ENCODE results near the gene ATP6V0B. TPM values are rescaled to one million over a fixed set of nuclear protein-coding genes. Genes with fewer than 3 reads are reported as not detected.

The ATP6V0B gene
- total and polyA plus RNA-seq, 2 donors from 2014 or later: 156 to 636 TPM

DNA sequence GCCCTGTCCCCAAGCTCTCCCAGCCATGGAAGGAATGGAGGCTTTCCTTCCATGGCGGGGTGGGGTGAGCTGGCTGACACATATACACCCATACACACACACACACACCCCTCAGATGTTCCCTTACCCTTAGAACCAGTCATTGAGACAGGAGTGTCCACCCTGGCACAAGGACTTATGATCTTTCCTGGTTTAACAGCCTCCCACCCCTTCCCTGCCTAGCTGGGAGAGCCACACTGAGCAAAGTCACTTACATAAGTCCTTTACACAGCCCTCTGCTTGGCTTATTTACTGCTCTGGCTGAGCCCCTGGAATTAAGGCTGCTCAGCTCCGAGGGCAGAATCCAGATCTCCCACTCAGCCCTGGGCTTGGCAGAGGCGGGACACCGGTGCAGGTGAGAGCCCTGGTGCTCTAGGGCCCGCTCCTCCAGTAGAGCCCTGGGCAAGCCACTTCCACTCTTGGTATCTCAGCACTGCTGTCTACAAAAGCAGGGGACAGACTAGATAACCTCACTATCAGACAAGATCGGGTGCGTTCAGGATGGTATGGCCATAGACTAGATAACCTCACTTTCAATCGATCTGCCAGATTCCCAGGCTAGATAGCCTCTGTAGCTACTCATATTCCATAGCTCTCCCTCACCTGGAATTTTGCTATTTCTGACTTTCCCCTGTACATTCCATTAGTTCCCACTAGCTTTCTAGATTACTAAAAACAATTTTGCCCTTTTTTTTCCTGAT is 39.8 kb downstream of the ATP6V0B start:
- Histone ChIP-seq H3K9me3 (ENCODE audit: control insufficient read depth in 2 of 3, insufficient read depth in 1 of 3, low read length in 3 of 3) (no peaks in the 10 kb centered on the region), H3K36me3 (ENCODE audit: control insufficient read depth in 2 of 3, insufficient read depth in 3 of 3, low read length in 3 of 3) (no peaks in the 10 kb centered on the region), H3K4me1 (ENCODE audit: control insufficient read depth in 2 of 3, insufficient read depth in 2 of 3, low read depth in 1 of 3, low read length in 3 of 3) (no peaks in the 10 kb centered on the region), H3K27me3 (ENCODE audit: control insufficient read depth, insufficient read depth, low read length) (no peaks in the 10 kb centered on the region), H3K27ac (ENCODE audit: low read depth in 2 of 2, low read length in 2 of 2) (no peak overlapping the region), H3K9ac (ENCODE audit: low read length in 3 of 3) (no peak overlapping the region), H3K4me3 (ENCODE audit: low read length in 3 of 3) (no peak overlapping the region)
- intact Hi-C loops (cut with DNase I): no loop called here
- DNase-seq: no peak
- no peak for FAIRE-seq
- TF ChIP-seq, protein P1, sequence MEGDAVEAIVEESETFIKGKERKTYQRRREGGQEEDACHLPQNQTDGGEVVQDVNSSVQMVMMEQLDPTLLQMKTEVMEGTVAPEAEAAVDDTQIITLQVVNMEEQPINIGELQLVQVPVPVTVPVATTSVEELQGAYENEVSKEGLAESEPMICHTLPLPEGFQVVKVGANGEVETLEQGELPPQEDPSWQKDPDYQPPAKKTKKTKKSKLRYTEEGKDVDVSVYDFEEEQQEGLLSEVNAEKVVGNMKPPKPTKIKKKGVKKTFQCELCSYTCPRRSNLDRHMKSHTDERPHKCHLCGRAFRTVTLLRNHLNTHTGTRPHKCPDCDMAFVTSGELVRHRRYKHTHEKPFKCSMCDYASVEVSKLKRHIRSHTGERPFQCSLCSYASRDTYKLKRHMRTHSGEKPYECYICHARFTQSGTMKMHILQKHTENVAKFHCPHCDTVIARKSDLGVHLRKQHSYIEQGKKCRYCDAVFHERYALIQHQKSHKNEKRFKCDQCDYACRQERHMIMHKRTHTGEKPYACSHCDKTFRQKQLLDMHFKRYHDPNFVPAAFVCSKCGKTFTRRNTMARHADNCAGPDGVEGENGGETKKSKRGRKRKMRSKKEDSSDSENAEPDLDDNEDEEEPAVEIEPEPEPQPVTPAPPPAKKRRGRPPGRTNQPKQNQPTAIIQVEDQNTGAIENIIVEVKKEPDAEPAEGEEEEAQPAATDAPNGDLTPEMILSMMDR (IDR thresholded peaks at IDR 0.05; ENCODE audit: borderline replicate concordance, extremely low read depth, insufficient read depth): no peak

DNA sequence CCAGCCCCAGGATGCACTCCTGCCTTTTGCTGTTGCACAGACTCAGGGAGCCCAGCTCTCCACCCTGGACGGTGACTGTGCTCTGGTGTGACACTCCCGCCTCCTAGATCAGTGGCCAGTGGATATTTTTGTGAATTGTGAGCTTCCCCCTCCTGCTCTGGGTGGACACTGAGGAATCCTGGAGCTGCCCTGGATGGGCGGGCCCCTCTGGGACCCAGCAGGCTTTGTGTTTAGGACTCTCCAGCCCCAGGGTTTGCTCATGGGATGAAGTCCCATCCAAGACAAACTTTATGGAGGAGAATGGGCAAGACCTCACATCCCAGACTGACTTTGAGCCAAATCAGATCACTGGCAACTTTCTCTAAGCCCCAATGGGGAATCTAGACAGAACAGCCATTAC is 40.4 kb downstream of the ATP6V0B start:
- no peak for DNase-seq
- Histone ChIP-seq H3K9ac (ENCODE audit: low read length in 3 of 3) (no peak overlapping the region), H3K9me3 (ENCODE audit: control insufficient read depth in 2 of 3, insufficient read depth in 1 of 3, low read length in 3 of 3) (no peaks in the 10 kb centered on the region), H3K4me3 (ENCODE audit: low read length in 3 of 3) (no peak overlapping the region), H3K27ac (ENCODE audit: low read depth in 2 of 2, low read length in 2 of 2) (no peak overlapping the region), H3K36me3 (ENCODE audit: control insufficient read depth in 2 of 3, insufficient read depth in 3 of 3, low read length in 3 of 3) (no peaks in the 10 kb centered on the region), H3K27me3 (ENCODE audit: control insufficient read depth, insufficient read depth, low read length) (no peaks in the 10 kb centered on the region), H3K4me1 (ENCODE audit: control insufficient read depth in 2 of 3, insufficient read depth in 2 of 3, low read depth in 1 of 3, low read length in 3 of 3) (no peaks in the 10 kb centered on the region)
- FAIRE-seq: no peak
- TF ChIP-seq, protein P1 (IDR thresholded peaks at IDR 0.05; ENCODE audit: borderline replicate concordance, extremely low read depth, insufficient read depth): no peak
- intact Hi-C loops (cut with DNase I): no loop called here

DNA sequence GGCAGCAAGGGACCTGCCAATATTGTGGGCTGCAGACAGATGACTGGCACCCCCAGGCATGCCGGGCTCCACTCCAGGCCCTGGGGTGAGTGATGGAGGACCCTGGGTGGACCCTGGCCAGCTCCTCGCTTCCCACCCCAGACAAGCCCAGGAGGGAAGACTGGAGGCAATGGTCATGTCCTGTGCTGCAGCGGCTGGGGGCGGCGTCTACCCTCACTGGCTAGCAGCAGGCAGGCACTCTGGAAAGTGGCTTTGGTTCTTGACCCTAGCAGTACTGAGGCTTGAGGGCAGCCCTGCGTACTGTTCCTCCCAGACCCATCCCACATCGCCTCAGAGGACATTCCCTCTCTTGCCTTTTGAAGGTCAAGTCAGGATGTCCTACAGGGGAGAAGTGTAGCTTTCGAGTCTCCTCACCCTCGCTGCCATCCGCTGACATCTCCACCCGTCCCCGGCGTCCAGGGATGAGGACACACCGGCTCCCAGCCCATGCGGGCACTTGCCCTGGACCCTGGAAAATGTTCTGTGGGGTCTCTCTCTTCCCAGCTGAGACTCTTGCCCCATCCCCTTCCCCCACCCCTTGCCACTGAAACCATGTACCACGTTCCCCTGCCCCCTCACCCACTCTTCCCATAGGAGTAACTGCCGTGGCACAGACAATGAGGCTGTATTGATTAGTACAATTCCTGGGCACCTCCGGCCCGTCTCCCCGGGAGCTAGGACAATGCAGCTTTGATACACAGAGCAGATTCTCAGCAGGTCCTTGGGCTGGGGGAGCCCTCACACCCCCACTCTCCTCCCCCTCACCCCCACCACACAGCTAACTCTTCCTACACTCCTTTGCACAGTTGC is 41.5 kb downstream of the ATP6V0B start:
- FAIRE-seq (no peak), DNase-seq (no peak)
- H3K27me3 ChIP-seq (ENCODE audit: control insufficient read depth, insufficient read depth, low read length): no peaks in the 10 kb centered on the region
- TF ChIP-seq, protein P1 (IDR thresholded peaks at IDR 0.05; ENCODE audit: borderline replicate concordance, extremely low read depth, insufficient read depth): no peak
- intact Hi-C loops (cut with DNase I): no loop called here
- no peaks in the 10 kb centered on the region for H3K4me1 ChIP-seq (ENCODE audit: control insufficient read depth in 2 of 3, insufficient read depth in 2 of 3, low read depth in 1 of 3, low read length in 3 of 3)
- no peak overlapping the region for H3K4me3 ChIP-seq (ENCODE audit: low read length in 3 of 3)
- no peaks in the 10 kb centered on the region for H3K9me3 ChIP-seq (ENCODE audit: control insufficient read depth in 2 of 3, insufficient read depth in 1 of 3, low read length in 3 of 3)
- H3K9ac ChIP-seq (ENCODE audit: low read length in 3 of 3): no peak overlapping the region
- H3K36me3 ChIP-seq (ENCODE audit: control insufficient read depth in 2 of 3, insufficient read depth in 3 of 3, low read length in 3 of 3): no peaks in the 10 kb centered on the region
- no peak overlapping the region for H3K27ac ChIP-seq (ENCODE audit: low read depth in 2 of 2, low read length in 2 of 2)
